Heart right ventricle (tissue), 16 donors: Measurements from ENCODE around the gene FUBP3. TPM values are rescaled to one million over a fixed set of nuclear protein-coding genes. Genes with fewer than 3 reads are reported as not detected.

Source experiments
- ATAC-seq, 8 donors: fragments of 200-7000 bp; cut with Tn5 transposase; one replicate each; pipeline ENCODE4 v1.9.1; 2020; ENCODE audit warnings: mild to moderate bottlenecking in 8 of 8, moderate library complexity in 8 of 8, moderate number of reproducible peaks in 1 of 8
- DNase-seq, 2 donors: peaks; one replicate each; pipeline ENCODE4 v3.0.0-alpha.2; 2020
- H3K27ac ChIP-seq, 10 donors: fragments of 200-600 bp; sonication (generic) in 2 of 10; one replicate each; pipeline versions ENCODE4 v1.5.0 to v1.8.0; 2020 to 2022; ENCODE audit warnings: mild to moderate bottlenecking in 3 of 10
- H3K27me3 ChIP-seq, 7 donors: fragments of 200-600 bp; one replicate each; pipeline ENCODE4 v1.8.0; 2021 to 2022; ENCODE audit warnings: mild to moderate bottlenecking in 2 of 7
- H3K36me3 ChIP-seq, 9 donors: fragments of 200-600 bp; sonication (generic) in 1 of 9; one replicate each; pipeline versions ENCODE4 v1.5.0 to v1.8.0; 2020 to 2022; ENCODE audit warnings: mild to moderate bottlenecking in 2 of 9
- H3K4me1 ChIP-seq, 9 donors: fragments of 200-600 bp; sonication (generic) in 1 of 9; one replicate each; pipeline versions ENCODE4 v1.5.0 to v1.8.0; 2020 to 2022; ENCODE audit warnings: mild to moderate bottlenecking in 4 of 9
- H3K4me3 ChIP-seq, 10 donors: fragments of 200-600 bp; sonication (generic) in 2 of 10; one replicate each; pipeline versions ENCODE4 v1.5.0 to v1.8.0; 2020 to 2022; ENCODE audit warnings: mild to moderate bottlenecking in 7 of 10, moderate library complexity in 2 of 10
- H3K9me3 ChIP-seq, 11 donors: fragments of 200-600 bp in 10 of 11; sonication (generic) in 2 of 11; one replicate each; pipeline versions ENCODE4 v1.5.0 to v1.8.0; 2013 to 2022; ENCODE audit warnings: mild to moderate bottlenecking in 2 of 11, control low read depth in 1 of 11, moderate library complexity in 1 of 11
- WGBS, 2 donors: extraction: QIAGEN DNeasy Blood & Tissue Kit; methylation state at CpG; one replicate each; pipeline ENCODE4 v1.1.7; 2013; ENCODE audit warnings: inconsistent platforms in 1 of 2; 5-methylcytosine and 5-hydroxymethylcytosine counted together
- intact Hi-C, 10 donors: fragments of 100-400 bp; cut with DNase I; formaldehyde crosslinking; loops; one replicate each; pipeline versions ENCODE4 v1.11.1 to v1.14.2; 2022
- polyA plus RNA-seq, 2 donors: library from polyadenylated mRNA; stranded (reverse); fragments of 200-250 nt; gene quantifications; one replicate each; pipeline ENCODE4 v1.2.3, GENCODE V29; 2013
- total RNA-seq, 10 donors: library from RNA; stranded (reverse); fragmentation: NEBNext Ultra II Directional in 3 of 10; extraction: Animal tissue kit (Norgen Biotek cat#: 25700) in 3 of 10; gene quantifications; one replicate each; pipeline versions ENCODE4 v1.2.1 to v1.2.4, GENCODE V29; 2021 to 2023
- TF ChIP-seq, protein P1 (sequence below), 9 donors: fragments of 200-600 bp; sonication (generic) in 2 of 9; IDR thresholded peaks; one replicate each; pipeline versions ENCODE4 v1.5.0 to v1.8.0; 2021 to 2022; ENCODE audit warnings: antibody characterized with exemption in 9 of 9, mild to moderate bottlenecking in 5 of 9, moderate library complexity in 1 of 9
- donor health status: Arrhythmogenic right ventricular cardiomyopathy.
- donor health status: ischemic (EF 13 %, LVEDD 7.1; RV severe dilation, severe dysfunction).
- donor health status: healthy with polysubstance abuse.
- donor health status: DM: no; HTN: yes; CAD: no.
- donor health status: DM: no; HTN: no; CAD: no.
- donor health status: ischemic (EF 25% LVEDD 6.9; RV normal size, moderate dysfunction).
- donor health status: ischemic (EF 25% LVEDD 5.7; RV mildly dilated, moderate dysfunction).
- donor health status: healthy.
- donor health status: DM: yes; HTN: yes; CAD: no.
- donor health status: Ischemic cardiomyopathy.
- donor health status: ischemic (EF 35%, LVEDD 5.7; RV mildly dilated, moderate dysfunction).
- donor health status: nonischemic (EF 11% LVEDD 7.7; RV severe dilation, severe dysfunction).
- donor health status: DM: yes; HTN: yes; CAD: no.
- donor health status: PGD.
- donor health status: ischemic (EF 29% LVEDD 5.4; RV normal size, mild dysfunction).
- donor health status: nonischemic (EF 23%, LVEDD 6.1; RV moderate dilation, normal function).

The FUBP3 gene
- total and polyA plus RNA-seq, 12 donors = 16.8 to 40.3 (median 26.9) TPM

DNA sequence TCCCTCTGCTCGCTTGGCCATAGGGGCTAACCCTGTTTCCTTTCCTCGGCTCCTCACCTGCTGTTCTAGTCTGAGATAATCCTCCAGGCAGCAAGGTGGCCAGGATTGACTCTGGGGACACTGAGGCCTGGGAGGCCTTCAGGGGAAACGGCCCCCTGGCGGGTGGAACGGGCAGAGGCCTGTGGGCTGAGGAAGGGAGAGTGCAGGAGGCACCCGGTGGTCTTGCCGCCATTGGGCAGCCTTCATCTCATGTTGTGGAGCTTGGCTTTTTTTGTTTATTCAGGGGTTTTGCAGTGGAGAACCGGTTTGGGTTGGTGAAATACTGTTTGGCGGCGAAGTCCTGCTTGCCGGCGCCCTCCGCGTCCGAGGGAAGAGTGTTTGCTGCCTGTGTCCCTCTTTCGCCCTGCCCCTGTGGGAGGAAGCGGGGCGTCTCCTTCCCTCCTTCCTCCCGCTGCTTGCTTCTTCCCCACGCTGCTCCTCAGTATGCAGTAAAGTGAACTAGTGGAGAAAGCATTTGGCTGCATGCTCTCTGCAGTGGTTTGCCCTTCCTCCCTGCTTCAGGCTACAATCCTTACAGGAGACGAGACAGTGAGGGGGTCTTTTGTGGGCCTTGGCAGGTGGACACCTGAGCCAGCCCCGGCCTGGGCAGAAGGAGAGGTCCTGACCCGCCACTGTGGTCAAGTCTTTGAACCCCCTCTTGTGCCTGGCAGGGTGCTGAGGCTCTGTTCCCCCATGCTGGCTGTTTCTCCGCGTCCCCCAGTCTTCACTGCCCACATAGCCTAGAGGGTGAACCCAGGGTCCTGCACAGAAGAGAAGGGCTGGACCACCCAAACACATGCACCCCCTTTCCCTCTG, 54.2 kb downstream of the FUBP3 start:
- Histone ChIP-seq H3K9me3 (no peaks in the 10 kb centered on the region), H3K4me1 (peaks cover 3 to 35% (median 17%) of the 10 kb centered on the region in 9 donors), H3K36me3 (peaks cover 0 to 98% (median 55%) of the 10 kb centered on the region in 9 donors), H3K27ac (no peak overlapping the region), H3K27me3 (no peaks in the 10 kb centered on the region), H3K4me3 (no peak overlapping the region)
- intact Hi-C loops = no loop called here
- TF ChIP-seq, protein P1, sequence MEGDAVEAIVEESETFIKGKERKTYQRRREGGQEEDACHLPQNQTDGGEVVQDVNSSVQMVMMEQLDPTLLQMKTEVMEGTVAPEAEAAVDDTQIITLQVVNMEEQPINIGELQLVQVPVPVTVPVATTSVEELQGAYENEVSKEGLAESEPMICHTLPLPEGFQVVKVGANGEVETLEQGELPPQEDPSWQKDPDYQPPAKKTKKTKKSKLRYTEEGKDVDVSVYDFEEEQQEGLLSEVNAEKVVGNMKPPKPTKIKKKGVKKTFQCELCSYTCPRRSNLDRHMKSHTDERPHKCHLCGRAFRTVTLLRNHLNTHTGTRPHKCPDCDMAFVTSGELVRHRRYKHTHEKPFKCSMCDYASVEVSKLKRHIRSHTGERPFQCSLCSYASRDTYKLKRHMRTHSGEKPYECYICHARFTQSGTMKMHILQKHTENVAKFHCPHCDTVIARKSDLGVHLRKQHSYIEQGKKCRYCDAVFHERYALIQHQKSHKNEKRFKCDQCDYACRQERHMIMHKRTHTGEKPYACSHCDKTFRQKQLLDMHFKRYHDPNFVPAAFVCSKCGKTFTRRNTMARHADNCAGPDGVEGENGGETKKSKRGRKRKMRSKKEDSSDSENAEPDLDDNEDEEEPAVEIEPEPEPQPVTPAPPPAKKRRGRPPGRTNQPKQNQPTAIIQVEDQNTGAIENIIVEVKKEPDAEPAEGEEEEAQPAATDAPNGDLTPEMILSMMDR (IDR thresholded peaks at IDR 0.05) = no peak
- ATAC-seq (no peak), DNase-seq (no peak)
- 94 to 95% methylated on average over 25 of the region's 25 CpGs for WGBS, 2 donors

DNA sequence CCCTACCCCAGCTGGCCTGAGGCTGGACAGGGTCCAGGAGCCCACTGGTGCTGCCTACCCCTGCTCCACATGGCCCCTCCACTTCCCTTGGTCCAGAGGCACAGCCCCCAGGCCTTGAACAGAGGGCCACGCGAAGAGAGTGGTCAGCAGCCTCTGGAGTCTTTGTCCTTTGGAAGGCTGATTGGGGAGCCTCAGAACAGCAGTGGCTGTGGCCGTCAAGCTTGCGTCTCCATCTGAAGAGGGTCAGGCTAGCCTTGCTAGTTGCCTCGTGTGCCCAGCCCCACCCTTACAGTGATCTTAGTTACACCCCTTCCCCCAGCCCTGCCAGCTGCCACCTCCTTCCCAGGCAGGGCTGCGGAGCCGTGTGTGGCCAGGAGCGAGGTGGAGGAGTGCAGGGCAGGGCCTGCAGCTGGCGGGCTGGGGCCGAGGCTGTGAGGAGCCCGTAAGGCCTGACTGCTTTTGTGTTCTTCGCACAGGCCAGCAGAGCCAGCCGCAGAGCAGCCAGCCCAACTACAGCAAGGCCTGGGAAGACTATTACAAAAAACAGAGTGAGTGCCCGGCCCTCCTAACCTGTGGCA, 54.9 kb downstream of the FUBP3 start:
- no peaks in the 10 kb centered on the region for H3K9me3 ChIP-seq
- H3K27ac ChIP-seq = no peak overlapping the region
- intact Hi-C loops = no loop called here
- ATAC-seq (no peak), DNase-seq (no peak)
- peaks cover 0 to 96% (median 55%) of the 10 kb centered on the region in 9 donors for H3K36me3 ChIP-seq
- 94 to 95% methylated on average over 14 of the region's 14 CpGs for WGBS, 2 donors
- peaks cover 0 to 27% (median 15%) of the 10 kb centered on the region in 9 donors for H3K4me1 ChIP-seq
- H3K4me3 ChIP-seq = no peak overlapping the region
- no peaks in the 10 kb centered on the region for H3K27me3 ChIP-seq
- TF ChIP-seq, protein P1 (IDR thresholded peaks at IDR 0.05) = no peak

DNA sequence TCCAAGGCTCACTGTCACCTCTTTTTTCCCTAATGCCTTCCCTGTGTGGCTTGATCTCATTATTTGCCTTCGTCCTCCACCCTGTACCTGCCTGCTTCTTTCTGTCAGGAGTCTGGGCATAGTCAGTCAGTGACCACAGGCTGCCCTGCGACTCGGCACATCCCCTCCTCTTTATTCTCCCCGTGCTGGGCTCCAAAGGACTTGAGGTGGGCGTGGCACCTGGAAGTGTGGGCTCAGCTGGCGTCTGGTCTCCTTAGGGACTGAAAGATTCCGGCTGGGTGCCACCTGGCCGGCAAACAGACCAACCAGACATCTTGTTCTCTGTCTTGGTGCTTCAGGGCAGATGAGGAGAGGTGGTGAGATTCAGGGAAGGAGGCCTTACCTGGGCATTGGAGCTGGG, 55.4 kb downstream of the FUBP3 start:
- 87 to 90% methylated on average over 8 of the region's 8 CpGs for WGBS, 2 donors
- TF ChIP-seq, protein P1 (IDR thresholded peaks at IDR 0.05) = no peak
- Histone ChIP-seq H3K27ac (no peak overlapping the region), H3K4me1 (peaks cover 0 to 22% (median 10%) of the 10 kb centered on the region in 9 donors), H3K27me3 (no peaks in the 10 kb centered on the region), H3K9me3 (no peaks in the 10 kb centered on the region), H3K36me3 (peaks cover 0 to 93% (median 55%) of the 10 kb centered on the region in 9 donors), H3K4me3 (no peak overlapping the region)
- ATAC-seq (no peak), DNase-seq (no peak)
- intact Hi-C loops = no loop called here

DNA sequence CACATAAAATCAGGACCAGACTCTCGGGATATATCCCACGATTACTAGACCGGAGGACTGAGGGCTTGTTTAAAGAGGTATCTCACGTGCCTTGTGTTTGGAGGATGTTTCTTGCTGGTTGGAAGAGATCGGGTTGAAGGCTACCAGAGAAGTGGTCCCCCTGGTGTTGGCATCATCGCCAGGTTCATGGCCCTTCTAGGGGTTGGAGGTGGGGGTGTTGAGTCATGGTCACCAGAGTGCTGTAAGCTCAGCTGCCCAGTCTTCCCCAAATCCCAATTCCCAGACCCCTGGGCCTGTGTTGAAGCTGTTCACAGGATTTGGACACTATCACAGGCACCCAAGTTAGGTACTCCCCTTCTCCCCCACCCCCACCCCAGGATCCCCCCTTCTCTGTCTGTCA, 55.9 kb downstream of the FUBP3 start:
- no peak for DNase-seq
- 94% methylated on average over 6 of the region's 6 CpGs for WGBS, 2 donors
- TF ChIP-seq, protein P1 (IDR thresholded peaks at IDR 0.05) = no peak
- Histone ChIP-seq H3K4me1 (peaks cover 0 to 17% (median 7%) of the 10 kb centered on the region in 9 donors), H3K9me3 (no peaks in the 10 kb centered on the region), H3K27me3 (no peaks in the 10 kb centered on the region), H3K27ac (no peak overlapping the region), H3K4me3 (no peak overlapping the region), H3K36me3 (peaks cover 0 to 88% (median 55%) of the 10 kb centered on the region in 9 donors)
- intact Hi-C loops = no loop called here
- no peak for ATAC-seq
